Umbilical cord (tissue), 2 donors: ENCODE results near the gene CCNQ. TPM values are rescaled to one million over a fixed set of nuclear protein-coding genes. Genes with fewer than 3 reads are reported as not detected.

Experiments
- DNase-seq: peaks from one replicate; pipeline ENCODE4 v3.0.0-alpha.2; 2015; ENCODE audit warnings: low spot score
- total RNA-seq: library from RNA; depleted of rRNA; stranded (reverse); fragments of >200 nt; gene quantifications from one replicate; pipeline ENCODE4 v1.2.3, GENCODE V29; 2014; ENCODE audit warnings: low replicate concordance; ENCODE audit not compliant: insufficient read depth

CCNQ gene
- total RNA-seq, 1 donor from 2014 or later: 23.8 TPM

DNA sequence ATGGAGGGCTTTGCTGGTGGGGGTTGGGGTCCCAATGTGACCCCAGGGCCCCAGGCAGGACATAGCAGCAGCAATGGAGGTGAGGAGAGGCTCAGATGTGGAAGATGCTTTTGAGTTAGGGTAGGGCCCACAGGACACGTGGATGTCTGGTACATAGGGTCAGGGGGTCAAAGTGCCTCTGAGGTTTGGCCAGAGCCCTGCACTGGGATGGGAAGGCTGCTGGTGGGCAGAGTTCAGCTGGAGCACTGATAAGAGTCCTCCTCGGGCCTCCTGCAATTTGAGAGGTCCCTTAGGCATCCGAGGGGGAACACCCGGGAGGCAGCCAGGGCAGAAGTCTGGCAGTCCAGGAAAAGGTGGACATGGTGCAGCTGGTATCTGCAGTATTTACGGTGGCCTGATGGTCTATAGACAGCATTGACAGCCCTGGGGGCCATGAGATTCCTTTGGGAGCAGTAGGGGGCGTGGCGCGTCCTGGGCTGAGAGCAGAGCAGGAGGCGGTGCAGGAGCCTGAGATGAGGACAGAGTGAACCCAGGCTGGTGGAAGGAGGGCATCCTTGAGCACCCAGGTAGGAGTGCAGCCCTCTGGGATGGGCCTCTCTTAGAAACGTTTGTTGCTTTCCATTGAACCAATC, 22.6 kb downstream of the CCNQ start:
- DNase-seq: no peak

- no peak for DNase-seq
Measured at GRCh38 chrX:153573984-153574383, 25.0 kb downstream of the CCNQ start.

DNA sequence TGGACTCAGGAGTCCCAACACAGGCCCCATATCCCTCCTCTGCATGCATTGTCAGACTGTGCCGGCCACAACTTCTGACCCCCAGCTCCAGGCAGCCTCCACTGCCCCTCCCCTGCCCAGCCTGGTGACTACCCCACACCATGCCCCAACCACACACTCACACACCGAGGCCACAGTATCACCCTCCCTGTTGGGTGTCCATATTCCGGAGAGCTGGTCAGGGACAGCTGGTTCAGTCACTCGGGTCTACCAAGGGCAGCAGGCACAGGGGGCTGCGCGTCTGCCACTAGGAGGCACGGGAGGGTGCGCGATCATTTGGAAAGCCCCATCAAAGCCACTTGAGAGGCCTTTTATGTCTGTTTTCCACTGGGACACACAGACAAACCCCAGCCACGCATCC, 26.3 kb downstream of the CCNQ start:
- no peak for DNase-seq

- DNase-seq: no peak
Measured at GRCh38 chrX:153571534-153571908, 27.4 kb downstream of the CCNQ start.

GRCh38 chrX:153569475-153569874, 29.5 kb downstream of the CCNQ start:
- no peak for DNase-seq

GRCh38 chrX:153568451-153569011, 30.4 kb downstream of the CCNQ start:
- no peak for DNase-seq

DNA sequence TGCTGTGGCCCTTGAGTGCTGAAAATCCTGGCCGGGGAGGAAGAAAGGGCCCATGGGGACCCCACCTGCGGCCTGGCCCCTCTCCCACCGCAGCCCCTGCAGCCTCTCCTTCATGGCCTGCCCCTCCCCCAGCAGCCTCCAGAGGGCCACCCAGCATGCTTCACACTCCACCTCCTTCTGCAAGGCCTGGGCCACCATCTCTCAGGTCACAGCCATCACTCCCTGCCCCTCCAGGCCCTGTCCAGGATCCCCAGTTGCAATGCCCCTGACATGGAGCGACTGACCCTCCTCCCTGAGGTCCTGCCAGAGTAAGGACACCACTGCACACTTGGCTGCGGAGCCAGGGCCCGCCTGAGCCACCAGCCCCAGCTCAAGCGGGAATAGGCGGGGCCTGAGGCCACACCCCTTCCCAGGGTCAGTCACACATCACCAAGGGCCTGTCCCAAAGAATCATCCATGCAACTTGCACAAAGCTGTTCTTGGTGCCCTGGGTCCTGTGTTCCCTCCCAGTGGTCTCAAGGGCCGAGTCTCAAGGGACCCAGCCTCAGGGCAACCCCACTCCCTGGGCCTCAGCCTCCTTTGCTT, 32.9 kb downstream of the CCNQ start:
- no peak for DNase-seq

DNA sequence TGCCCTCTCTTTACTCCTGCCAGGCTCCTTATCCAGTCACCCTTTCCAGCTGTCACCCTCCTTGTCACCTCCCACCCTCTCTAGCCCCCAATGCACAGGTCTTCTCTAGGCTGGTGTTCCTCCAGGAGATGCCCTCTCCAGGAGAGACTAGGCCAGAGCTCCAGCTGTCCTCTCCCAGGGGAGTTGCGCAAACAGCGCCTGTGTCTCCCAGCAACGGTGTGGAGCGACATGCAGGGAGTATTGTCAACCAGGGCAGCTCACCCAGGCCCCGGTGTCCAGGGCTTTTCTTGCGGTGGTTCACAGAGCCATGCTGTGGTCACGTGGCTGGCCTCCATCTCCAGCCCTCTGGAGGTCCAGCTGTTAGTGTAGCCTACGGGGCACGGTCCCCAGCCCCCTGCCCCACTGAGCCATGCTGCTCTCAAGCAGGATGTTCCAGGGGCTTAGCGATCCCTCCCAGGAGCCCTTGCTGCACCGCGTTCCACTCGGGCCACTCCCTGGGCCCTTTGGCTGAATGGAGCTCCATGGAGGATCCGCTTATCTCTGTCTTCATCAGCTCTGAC, 34.8 kb downstream of the CCNQ start:
- no peak for DNase-seq

DNA sequence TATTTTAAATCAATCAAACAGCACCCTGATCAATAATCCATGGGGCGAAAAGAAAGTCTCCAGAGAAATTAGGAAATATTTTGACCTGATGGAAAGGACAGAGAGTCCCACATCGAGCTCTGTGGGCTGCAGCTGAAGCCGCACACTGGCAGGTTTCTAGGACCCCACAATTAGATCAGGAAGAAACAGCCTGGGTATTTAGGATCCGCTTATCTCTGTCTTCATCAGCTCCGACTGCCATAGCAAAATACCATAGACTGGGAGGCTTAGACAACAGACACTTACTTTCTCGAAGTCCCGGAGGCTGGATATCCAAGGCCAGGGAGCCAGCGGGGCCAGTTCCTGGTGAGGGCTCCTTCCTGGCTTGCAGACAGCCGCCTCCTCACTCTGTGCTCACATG, 36.4 kb downstream of the CCNQ start:
- DNase-seq: no peak

DNA sequence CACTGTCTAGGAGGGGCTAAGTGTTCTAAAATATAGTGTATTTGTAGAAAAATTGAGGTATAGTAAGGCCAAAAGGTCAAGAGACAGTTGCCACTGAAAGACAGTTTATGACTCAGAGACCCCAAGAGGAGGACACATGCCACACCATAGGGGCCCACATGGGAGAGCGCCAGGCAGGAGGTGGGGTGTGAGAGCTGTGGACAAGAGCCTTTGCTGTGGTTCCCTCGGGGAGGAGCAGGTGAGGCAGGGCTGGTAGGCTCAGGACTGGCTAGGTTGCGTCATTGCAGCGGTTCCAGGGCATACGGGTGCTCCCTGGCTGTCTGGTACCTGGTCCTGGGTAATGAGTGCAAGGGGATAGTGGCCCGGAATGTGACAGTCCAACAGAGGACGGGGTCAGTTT, 37.6 kb downstream of the CCNQ start:
- no peak for DNase-seq

DNA sequence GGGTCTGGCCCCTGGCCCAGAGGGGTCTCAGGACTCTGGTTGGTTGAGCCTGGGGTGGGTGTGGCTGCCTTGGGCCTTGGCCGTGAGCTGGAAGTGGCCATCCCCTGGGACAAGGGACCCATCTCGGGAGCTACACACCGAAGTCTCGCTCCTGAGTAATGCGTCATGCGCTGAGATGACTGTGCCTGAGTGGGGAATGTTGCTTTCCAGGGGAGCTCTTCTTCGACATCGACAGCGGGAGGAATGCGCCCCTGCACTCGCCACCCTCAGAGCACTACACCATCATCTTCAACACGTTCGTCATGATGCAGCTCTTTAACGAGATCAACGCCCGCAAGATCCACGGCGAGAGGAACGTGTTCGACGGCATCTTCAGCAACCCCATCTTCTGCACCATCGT, 38.5 kb downstream of the CCNQ start:
- DNase-seq: no peak

DNA sequence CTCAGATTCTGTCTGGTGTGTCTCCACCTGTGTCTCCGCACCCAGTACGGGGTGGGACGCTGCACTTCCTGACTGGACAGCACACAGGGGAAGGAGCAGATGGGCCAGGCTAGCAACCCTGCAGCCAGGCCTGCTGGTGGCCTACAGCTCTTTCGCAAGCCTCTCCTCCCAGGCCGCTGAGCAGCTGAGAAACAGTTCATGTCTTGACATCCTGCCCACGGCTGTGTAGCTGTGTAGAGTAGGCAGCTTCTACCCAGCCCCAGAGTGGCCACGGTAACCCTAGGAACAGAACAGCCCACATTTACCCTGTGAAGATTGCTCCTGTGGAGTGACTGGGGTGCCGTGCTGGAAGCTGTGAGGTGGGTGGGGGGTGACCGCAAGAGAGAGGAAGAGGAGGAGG, 38.9 kb downstream of the CCNQ start:
- no peak for DNase-seq

DNA sequence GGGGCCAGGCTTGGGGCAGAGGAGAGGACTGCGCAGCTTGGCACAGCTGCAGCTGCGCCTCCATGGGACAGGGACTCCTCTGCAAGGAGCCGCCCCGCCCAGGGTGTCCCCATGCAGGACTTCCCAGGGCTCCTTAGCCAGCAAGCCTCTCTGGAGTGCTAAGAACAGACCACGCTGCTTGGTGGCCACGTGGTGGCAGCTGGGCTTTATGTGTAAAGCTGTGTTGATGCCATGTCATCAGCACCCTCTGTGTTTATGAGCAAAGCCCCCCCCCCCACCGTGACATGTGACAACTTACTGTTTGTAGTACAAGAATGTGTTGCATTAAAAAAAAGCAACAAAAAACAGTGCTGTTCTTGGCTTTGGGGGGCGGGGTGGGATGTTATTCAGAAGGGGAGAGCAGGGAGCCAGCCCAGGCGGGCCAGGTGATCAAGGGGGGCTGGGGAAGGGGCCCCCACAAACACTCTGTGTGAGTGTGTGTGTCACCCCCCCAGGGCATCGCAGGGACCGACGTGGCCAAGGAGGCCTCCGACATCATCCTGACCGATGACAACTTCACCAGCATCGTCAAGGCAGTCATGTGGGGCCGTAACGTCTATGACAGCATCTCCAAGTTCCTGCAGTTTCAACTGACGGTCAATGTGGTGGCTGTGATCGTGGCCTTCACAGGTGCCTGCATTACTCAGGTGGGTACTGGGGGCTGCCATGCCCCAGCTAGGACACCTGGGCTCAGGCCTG, 41.2 kb downstream of the CCNQ start:
- DNase-seq: no peak

DNA sequence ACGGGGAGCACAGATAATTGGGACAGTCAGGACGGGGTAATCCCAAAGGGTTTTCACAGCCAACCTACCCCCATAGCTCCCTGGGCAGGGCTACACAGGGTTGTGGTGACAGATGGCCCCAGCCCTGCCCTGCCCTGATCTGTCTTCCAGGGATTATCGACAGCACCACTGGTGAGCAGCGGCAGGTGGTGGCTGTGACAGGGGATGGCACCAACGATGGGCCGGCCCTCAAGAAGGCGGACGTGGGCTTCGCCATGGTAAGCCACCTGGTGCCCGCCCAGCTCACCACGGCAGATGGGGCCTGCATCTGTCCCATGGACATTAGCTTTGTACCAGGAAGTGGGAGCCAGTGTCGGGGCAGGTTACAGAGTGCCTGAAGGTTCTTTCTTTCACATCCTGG, 42.2 kb downstream of the CCNQ start:
- DNase-seq: no peak

- DNase-seq: peak; percentile 64
Measured at GRCh38 chrX:153554519-153555167, 44.3 kb downstream of the CCNQ start.

GRCh38 chrX:153551135-153551534, 47.8 kb downstream of the CCNQ start:
- no peak for DNase-seq

- DNase-seq: no peak
Measured at GRCh38 chrX:153549807-153550206, 49.1 kb downstream of the CCNQ start.

DNA sequence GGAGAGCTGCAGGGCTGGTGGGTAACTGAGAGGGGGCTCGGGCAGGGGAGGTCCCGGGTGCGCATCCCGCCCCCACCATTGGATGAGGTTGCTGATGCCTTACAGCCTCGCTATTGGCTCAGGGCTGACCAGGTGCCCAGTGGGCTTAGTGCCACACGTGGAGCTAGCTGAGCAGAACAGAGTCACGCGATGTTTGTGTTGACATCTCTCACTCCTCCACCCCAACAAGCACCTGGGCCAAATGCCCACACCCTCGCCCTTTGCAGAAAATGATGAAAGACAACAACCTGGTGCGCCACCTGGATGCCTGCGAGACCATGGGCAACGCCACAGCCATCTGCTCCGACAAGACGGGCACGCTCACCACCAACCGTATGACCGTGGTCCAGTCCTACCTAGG, 49.7 kb downstream of the CCNQ start:
- DNase-seq: no peak

DNA sequence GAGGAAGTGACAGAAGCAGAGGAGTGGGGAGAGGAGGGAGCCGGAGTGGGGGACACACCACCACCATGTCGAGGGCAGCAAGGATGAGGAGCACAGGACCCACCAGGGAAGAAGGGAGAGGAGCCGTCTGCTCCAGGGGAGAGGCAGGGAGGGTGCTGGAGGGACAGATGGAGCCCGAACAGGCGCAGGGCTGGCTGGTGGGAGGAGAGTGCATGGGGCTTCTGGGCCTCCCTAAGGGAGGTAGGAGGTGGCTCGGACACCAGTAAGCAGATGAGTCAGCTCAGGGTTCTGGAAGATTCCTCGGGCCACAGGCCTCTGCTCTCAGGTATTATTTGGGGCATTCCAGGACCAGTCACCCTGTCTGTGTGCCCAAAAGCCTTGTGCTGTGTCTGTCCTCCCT, 51.7 kb downstream of the CCNQ start:
- peak; percentile 47 for DNase-seq

DNA sequence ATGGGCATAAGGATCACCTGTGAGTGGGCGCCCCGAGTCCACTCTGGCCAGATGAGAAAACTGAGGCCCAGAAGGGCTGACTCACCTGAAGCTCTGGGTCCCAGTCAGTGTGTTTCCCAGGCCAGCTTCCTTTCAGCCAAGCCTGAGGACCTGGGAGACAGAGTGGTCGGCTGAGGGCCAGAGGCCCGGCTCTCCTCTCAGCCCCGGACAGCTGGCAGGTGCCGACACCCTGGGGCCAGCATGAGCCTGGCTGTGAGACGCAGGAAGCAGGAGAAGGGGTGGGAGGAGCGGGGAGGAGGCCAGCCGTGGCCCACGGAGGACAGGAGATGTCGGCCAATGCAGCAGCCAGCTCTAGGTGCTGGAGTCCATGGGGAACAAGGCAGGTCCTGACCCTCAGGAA, 52.6 kb downstream of the CCNQ start:
- no peak for DNase-seq

- DNase-seq: no peak
Measured at GRCh38 chrX:153544727-153545126, 54.2 kb downstream of the CCNQ start.

GRCh38 chrX:153539979-153540358, 59.0 kb downstream of the CCNQ start:
- DNase-seq: no peak
